ENCODE measurements around the gene RRP36.
A peak's percentile ranks its signal among the peaks of the same experiment; 100 is the strongest.

Gene RRP36

GRCh38 chr6:43013097-43013842, 8.2 kb upstream of the RRP36 start (continued):
- TF ChIP-seq ZNF704 (tag by site-specific recombination; IDR thresholded peaks at IDR 0.05) (no peak), YY1 (tag by site-specific recombination; IDR thresholded peaks at IDR 0.05) (no peak), MEIS1 (CRISPR knock-in tag; IDR thresholded peaks at IDR 0.05; ENCODE audit: borderline replicate concordance) (no peak), YY2 (tag by site-specific recombination; IDR thresholded peaks at IDR 0.05) (no peak), ZNF433 (tag by site-specific recombination; IDR thresholded peaks at IDR 0.05; ENCODE audit: low read depth) (no peak), ZNF146 (tag by site-specific recombination; IDR thresholded peaks at IDR 0.05) (no peak), ZNF133 (tag by site-specific recombination; IDR thresholded peaks at IDR 0.05) (no peak), ZFP37 (tag by site-specific recombination; IDR thresholded peaks at IDR 0.05) (0 out of 2 replicates have a peak, but pooled peaks have one; percentile 55), ZNF302 (tag by site-specific recombination; IDR thresholded peaks at IDR 0.05; ENCODE audit: low read depth) (no peak), ZNF248 (tag by site-specific recombination; IDR thresholded peaks at IDR 0.05) (no peak), KLF7 (tag by site-specific recombination; IDR thresholded peaks at IDR 0.05; ENCODE audit: borderline replicate concordance) (peak; percentile 56; the same call in 1 of the 2 replicates), ZBTB7A (tag by site-specific recombination; IDR thresholded peaks at IDR 0.05; ENCODE audit: low read depth) (no peak), ZFP69B (tag by site-specific recombination; IDR thresholded peaks at IDR 0.05) (no peak), ZSCAN23 (tag by site-specific recombination; IDR thresholded peaks at IDR 0.05) (no peak), ZNF175 (tag by site-specific recombination; IDR thresholded peaks at IDR 0.05) (no peak), ZNF621 (tag by site-specific recombination; IDR thresholded peaks at IDR 0.05) (no peak), ZSCAN16 (tag by site-specific recombination; IDR thresholded peaks at IDR 0.05) (no peak), MZF1 (tag by site-specific recombination; IDR thresholded peaks at IDR 0.05; ENCODE audit: borderline replicate concordance) (no peak), TRIM28 (IDR thresholded peaks at IDR 0.05; ENCODE audit: borderline replicate concordance, low read length) (no peak), BCL11A (tag by site-specific recombination; IDR thresholded peaks at IDR 0.05; ENCODE audit: low read depth) (no peak), KLF10 (tag by site-specific recombination; IDR thresholded peaks at IDR 0.05) (no peak), ZNF514 (tag by site-specific recombination; IDR thresholded peaks at IDR 0.05) (no peak), ZNF776 (tag by site-specific recombination; IDR thresholded peaks at IDR 0.05; ENCODE audit: borderline replicate concordance) (no peak), ZBTB20 (tag by site-specific recombination; IDR thresholded peaks at IDR 0.05) (peak; percentile 40; the same call in 1 of the 2 replicates), ZNF48 (tag by site-specific recombination; IDR thresholded peaks at IDR 0.05) (no peak), ZNF530 (tag by site-specific recombination; IDR thresholded peaks at IDR 0.05; ENCODE audit: low read depth) (no peak), FEZF1 (tag by site-specific recombination; IDR thresholded peaks at IDR 0.05) (0 out of 2 replicates have a peak, but pooled peaks have one; percentile 1), ZNF521 (tag by site-specific recombination; IDR thresholded peaks at IDR 0.05) (no peak), ZNF596 (tag by site-specific recombination; IDR thresholded peaks at IDR 0.05) (no peak), KLF8 (tag by site-specific recombination; IDR thresholded peaks at IDR 0.05) (no peak; the same call in 1 of the 2 replicates), ZNF324 (tag by site-specific recombination; IDR thresholded peaks at IDR 0.05) (no peak), ZSCAN5A (tag by site-specific recombination; IDR thresholded peaks at IDR 0.05) (no peak), ZNF10 (tag by site-specific recombination; IDR thresholded peaks at IDR 0.05) (no peak; the same call in 1 of the 2 replicates), ZNF155 (tag by site-specific recombination; IDR thresholded peaks at IDR 0.05) (no peak), WT1 (tag by site-specific recombination; IDR thresholded peaks at IDR 0.05) (no peak), ZNF132 (tag by site-specific recombination; IDR thresholded peaks at IDR 0.05; ENCODE audit: borderline replicate concordance) (no peak), ZIC2 (tag by site-specific recombination; IDR thresholded peaks at IDR 0.05) (no peak), ZNF354C (tag by site-specific recombination; IDR thresholded peaks at IDR 0.05; ENCODE audit: borderline replicate concordance, low read depth) (no peak), ZNF76 (tag by site-specific recombination; IDR thresholded peaks at IDR 0.05; ENCODE audit: borderline replicate concordance, low read depth) (no peak)
- TF ChIP-seq, protein P1, sequence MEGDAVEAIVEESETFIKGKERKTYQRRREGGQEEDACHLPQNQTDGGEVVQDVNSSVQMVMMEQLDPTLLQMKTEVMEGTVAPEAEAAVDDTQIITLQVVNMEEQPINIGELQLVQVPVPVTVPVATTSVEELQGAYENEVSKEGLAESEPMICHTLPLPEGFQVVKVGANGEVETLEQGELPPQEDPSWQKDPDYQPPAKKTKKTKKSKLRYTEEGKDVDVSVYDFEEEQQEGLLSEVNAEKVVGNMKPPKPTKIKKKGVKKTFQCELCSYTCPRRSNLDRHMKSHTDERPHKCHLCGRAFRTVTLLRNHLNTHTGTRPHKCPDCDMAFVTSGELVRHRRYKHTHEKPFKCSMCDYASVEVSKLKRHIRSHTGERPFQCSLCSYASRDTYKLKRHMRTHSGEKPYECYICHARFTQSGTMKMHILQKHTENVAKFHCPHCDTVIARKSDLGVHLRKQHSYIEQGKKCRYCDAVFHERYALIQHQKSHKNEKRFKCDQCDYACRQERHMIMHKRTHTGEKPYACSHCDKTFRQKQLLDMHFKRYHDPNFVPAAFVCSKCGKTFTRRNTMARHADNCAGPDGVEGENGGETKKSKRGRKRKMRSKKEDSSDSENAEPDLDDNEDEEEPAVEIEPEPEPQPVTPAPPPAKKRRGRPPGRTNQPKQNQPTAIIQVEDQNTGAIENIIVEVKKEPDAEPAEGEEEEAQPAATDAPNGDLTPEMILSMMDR (tag by site-specific recombination; IDR thresholded peaks at IDR 0.05): no peak
